Nephron (organoid): Measurements from ENCODE around the gene ATXN1.

Experiments used
- H3K27ac Mint-ChIP-seq, 3 experiments: 2 replicates each; pipeline ENCODE4 v1.8.0; 2020; ENCODE audit warnings: mixed read lengths in 3 of 3, mild to moderate bottlenecking in 2 of 3, moderate library complexity in 1 of 3
- H3K27me3 Mint-ChIP-seq: 2 replicates; pipeline ENCODE4 v1.8.0; 2021; ENCODE audit warnings: low read depth, mild to moderate bottlenecking, moderate library complexity, mixed read lengths
- H3K36me3 Mint-ChIP-seq: 2 replicates; pipeline ENCODE4 v1.8.0; 2020; ENCODE audit warnings: low read depth, mixed read lengths
- H3K4me1 Mint-ChIP-seq: 2 replicates; pipeline ENCODE4 v1.8.0; 2020; ENCODE audit warnings: mixed read lengths
- H3K4me3 Mint-ChIP-seq, 3 experiments: 2 replicates each; pipeline ENCODE4 v1.8.0; 2020; ENCODE audit warnings: mild to moderate bottlenecking in 3 of 3, mixed read lengths in 3 of 3, moderate library complexity in 2 of 3
- H3K9me3 Mint-ChIP-seq: 2 replicates; pipeline ENCODE4 v1.8.0; 2020; ENCODE audit warnings: mixed read lengths
- TF ChIP-seq, protein P1 (sequence below), 3 experiments: fragments of 200-600 bp; sonication (generic); IDR thresholded peaks; one replicate each; pipeline ENCODE4 v1.5.0; 2021; ENCODE audit warnings: antibody characterized with exemption in 3 of 3; ENCODE audit not compliant: unreplicated experiment in 3 of 3

ATXN1 gene

DNA sequence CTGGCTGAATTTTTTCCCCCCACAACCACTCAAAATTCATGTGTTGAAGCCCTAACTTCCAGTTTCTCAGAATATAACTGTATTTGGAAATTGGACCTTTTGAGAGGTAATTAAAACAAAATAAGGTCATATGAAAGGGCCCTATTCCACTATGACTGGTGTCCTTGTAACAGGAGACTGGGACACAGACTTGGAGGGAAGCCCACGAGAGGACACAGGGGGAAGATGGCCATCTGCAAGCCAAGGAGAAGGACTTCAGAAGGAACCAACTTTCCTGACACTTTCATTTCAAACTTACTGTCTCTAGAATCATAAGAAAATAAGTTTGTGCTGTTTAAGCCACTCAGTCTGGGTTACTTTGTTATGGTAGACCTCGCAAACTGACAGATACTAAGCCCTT lies 134.6 kb downstream of the ATXN1 start:
- H3K4me1 Mint-ChIP-seq = no peaks in the 10 kb centered on the region
- no peak overlapping the region for H3K27ac Mint-ChIP-seq
- H3K9me3 Mint-ChIP-seq = no peaks in the 10 kb centered on the region
- TF ChIP-seq, protein P1, sequence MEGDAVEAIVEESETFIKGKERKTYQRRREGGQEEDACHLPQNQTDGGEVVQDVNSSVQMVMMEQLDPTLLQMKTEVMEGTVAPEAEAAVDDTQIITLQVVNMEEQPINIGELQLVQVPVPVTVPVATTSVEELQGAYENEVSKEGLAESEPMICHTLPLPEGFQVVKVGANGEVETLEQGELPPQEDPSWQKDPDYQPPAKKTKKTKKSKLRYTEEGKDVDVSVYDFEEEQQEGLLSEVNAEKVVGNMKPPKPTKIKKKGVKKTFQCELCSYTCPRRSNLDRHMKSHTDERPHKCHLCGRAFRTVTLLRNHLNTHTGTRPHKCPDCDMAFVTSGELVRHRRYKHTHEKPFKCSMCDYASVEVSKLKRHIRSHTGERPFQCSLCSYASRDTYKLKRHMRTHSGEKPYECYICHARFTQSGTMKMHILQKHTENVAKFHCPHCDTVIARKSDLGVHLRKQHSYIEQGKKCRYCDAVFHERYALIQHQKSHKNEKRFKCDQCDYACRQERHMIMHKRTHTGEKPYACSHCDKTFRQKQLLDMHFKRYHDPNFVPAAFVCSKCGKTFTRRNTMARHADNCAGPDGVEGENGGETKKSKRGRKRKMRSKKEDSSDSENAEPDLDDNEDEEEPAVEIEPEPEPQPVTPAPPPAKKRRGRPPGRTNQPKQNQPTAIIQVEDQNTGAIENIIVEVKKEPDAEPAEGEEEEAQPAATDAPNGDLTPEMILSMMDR (IDR thresholded peaks at IDR 0.05; ENCODE audit: unreplicated experiment in 3 of 3) = no peak
- H3K4me3 Mint-ChIP-seq = no peak overlapping the region
- peaks cover 21% of the 10 kb centered on the region for H3K36me3 Mint-ChIP-seq
- no peaks in the 10 kb centered on the region for H3K27me3 Mint-ChIP-seq

DNA sequence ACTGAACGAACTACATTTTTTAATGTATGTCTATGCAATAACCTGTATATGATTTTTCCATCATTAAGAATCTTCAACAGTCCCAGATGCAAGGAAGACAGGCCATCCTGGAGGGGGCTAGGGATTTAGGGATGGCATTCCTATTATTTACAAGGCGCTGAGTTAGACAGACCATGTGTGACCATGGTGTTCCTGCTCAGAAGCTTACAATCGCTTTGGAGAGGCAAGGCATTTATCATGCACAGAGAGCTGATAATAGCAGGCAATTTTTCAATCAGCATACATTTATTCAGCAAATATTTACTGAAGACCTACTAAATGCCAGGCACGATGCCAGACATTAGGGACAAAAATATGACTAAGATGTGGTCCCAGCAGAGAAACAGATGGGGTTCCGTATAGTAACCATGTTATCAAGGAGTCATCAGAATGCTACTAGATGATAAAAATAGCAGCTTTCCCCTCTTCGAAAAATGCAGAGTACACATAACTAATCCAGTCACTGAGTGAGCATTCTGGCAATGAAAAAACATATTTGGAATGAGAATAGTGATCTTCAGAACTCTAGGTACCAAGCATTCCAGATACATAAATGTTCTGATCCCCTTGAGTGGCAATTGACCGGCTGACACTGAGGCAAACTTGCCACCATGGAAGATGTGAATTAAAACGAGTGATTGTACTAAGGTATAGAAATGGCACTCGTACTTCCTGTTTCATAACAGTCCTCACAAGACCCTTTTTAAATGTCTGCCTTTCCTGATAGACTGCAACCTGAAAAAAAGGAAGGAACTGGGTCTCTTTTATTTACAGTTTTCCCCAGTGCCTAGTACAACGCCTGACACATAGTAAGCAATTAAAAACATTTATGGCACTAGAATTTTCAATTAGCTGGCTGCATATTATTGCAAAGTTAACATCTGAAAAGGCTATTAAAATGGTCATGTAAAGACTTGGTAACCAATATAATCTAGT lies 135.7 kb downstream of the ATXN1 start:
- Mint-ChIP-seq H3K27ac (peak overlapping the region in 1 of 3 experiments; percentile 11), H3K36me3 (peaks cover 21% of the 10 kb centered on the region), H3K4me1 (peaks cover 5% of the 10 kb centered on the region), H3K9me3 (no peaks in the 10 kb centered on the region), H3K27me3 (no peaks in the 10 kb centered on the region), H3K4me3 (no peak overlapping the region)
- TF ChIP-seq, protein P1 (IDR thresholded peaks at IDR 0.05; ENCODE audit: unreplicated experiment in 3 of 3) = no peak

DNA sequence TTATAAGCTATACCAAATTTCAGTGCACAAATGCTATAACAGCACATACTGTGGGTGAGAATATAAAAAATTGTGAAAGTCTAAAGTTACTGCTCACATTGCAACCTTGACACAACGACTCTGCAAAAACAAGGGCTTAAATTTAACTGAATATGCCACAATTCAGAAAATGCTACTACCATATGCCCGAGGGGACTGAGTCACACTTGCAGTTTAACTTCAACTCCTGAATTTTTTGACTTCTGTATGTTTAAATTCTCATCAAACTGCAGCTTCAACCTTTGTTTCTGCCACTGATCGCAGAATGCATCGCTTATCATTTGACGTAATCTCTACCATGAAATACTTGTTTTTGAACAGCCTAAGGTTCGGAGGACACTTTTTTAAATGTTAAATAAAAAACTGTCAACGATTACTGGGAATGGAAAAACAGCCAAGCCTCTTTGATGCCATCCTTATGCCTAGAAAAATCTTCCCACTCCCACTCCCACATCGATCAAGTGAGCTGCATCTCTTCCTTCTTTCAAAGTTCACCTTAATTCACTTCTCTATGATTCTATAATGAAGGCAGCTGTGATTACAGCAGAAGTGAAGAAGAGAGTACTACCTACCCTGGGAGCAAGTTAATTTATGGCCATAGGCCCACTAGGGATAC lies 136.5 kb downstream of the ATXN1 start:
- Mint-ChIP-seq H3K9me3 (no peaks in the 10 kb centered on the region), H3K4me1 (peaks cover 5% of the 10 kb centered on the region), H3K4me3 (no peak overlapping the region), H3K27ac (peak overlapping the region in 1 of 3 experiments; percentile 11), H3K36me3 (peaks cover 18% of the 10 kb centered on the region), H3K27me3 (no peaks in the 10 kb centered on the region)
- TF ChIP-seq, protein P1 (IDR thresholded peaks at IDR 0.05; ENCODE audit: unreplicated experiment in 3 of 3) = no peak

DNA sequence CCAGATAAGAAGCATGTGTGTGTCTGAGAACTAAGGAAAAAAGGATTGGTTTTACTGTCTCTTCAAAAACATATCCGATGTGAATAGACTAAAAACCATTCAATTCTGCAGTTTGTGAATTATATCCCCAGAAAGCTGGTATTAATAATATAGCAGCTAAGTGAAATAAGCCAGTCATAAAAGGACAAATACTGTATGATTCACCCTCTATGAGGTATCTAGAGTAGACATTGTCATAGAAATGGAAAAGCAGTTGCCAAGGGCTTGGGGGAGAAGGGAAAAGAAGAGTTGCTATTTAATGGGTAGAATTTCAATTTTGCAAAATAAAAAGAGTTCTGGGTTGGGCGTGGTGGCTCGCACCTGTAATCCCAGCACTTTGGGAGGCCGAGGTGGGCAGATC lies 137.5 kb downstream of the ATXN1 start:
- H3K9me3 Mint-ChIP-seq = no peaks in the 10 kb centered on the region
- H3K4me3 Mint-ChIP-seq = no peak overlapping the region
- no peaks in the 10 kb centered on the region for H3K27me3 Mint-ChIP-seq
- peaks cover 13% of the 10 kb centered on the region for H3K36me3 Mint-ChIP-seq
- peaks cover 9% of the 10 kb centered on the region for H3K4me1 Mint-ChIP-seq
- peak overlapping the region in 1 of 3 experiments; percentile 12 for H3K27ac Mint-ChIP-seq
- TF ChIP-seq, protein P1 (IDR thresholded peaks at IDR 0.05; ENCODE audit: unreplicated experiment in 3 of 3) = no peak

DNA sequence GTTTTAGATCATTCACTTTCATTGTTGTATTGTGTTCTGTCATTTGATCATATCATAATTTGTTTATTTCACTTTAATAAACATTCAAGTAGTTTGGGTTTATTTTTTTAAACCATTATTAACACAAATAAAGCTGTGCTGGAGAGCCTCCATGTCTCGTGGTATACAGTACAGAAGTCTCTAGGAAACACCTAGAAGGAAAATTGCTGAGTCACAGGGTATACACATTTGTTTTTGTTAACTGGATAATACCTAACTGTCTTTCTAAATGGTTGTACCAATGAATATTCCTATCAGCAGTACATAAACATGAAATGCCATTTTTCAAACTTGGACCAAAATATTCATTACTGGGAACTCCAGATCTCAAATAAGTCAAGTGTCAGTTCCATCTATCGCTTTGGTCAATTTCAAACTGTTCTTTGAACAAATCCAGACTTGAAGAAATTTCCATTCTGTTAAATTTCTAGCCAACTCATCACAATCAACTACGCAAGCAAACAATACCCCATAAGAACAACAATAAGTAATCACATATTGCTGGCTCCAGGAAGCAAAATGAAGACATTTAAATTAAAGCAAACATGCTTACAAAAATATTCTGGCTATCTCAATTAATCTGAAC lies 138.1 kb downstream of the ATXN1 start:
- no peak overlapping the region for H3K4me3 Mint-ChIP-seq
- H3K9me3 Mint-ChIP-seq = no peaks in the 10 kb centered on the region
- H3K36me3 Mint-ChIP-seq = peaks cover 7% of the 10 kb centered on the region
- no peaks in the 10 kb centered on the region for H3K27me3 Mint-ChIP-seq
- H3K4me1 Mint-ChIP-seq = peaks cover 10% of the 10 kb centered on the region
- H3K27ac Mint-ChIP-seq = peak overlapping the region in 1 of 3 experiments; percentile 23
- TF ChIP-seq, protein P1 (IDR thresholded peaks at IDR 0.05; ENCODE audit: unreplicated experiment in 3 of 3) = no peak
